Esophagus squamous epithelium (tissue), 5 donors: ENCODE results near the gene SLIT1. TPM values are rescaled to one million over a fixed set of nuclear protein-coding genes. Genes with fewer than 3 reads are reported as not detected.

Source experiments
- DNase-seq: peaks from one replicate; lab custom pipeline; 2025; lab: John Stamatoyannopoulos, UW
- H3K27ac ChIP-seq, 4 donors: fragments of 200-600 bp; sonication (generic); one replicate each; pipeline ENCODE4 v1.5.1; 2016 to 2019; ENCODE audit warnings: mild to moderate bottlenecking in 1 of 4
- H3K27me3 ChIP-seq, 4 donors: fragments of 200-600 bp; sonication (generic); 1 replicate in 3 of 4; 2 replicates in 1 of 4; pipeline versions ENCODE4 v1.5.1 to v1.6.0; 2017 to 2021; ENCODE audit warnings: antibody characterized with exemption in 1 of 4
- H3K36me3 ChIP-seq, 3 donors: fragments of 200-600 bp; sonication (generic); one replicate each; pipeline ENCODE4 v1.5.1; 2016 to 2019
- H3K4me1 ChIP-seq, 3 donors: fragments of 200-600 bp; sonication (generic); one replicate each; pipeline ENCODE4 v1.5.1; 2017 to 2019
- H3K4me3 ChIP-seq, 4 donors: fragments of 200-600 bp; sonication (generic); 1 replicate in 3 of 4; 2 replicates in 1 of 4; pipeline ENCODE4 v1.5.1; 2016 to 2019; ENCODE audit warnings: mild to moderate bottlenecking in 2 of 4, moderate library complexity in 1 of 4
- H3K9me3 ChIP-seq, 3 donors: fragments of 200-600 bp; sonication (generic); one replicate each; pipeline ENCODE4 v1.5.1; 2016 to 2019
- CTCF ChIP-seq, 6 experiments: fragments of 450-650 bp in 4 of 6; fragments of 200-600 bp in 2 of 6; sonication (generic) in 2 of 6; IDR thresholded peaks; one replicate each; pipeline ENCODE4 v1.5.1; 2016 to 2019; ENCODE audit warnings: antibody characterized with exemption in 6 of 6, mild to moderate bottlenecking in 4 of 6, moderate library complexity in 4 of 6
- POLR2A ChIP-seq, 4 donors: fragments of 450-650 bp; IDR thresholded peaks; one replicate each; pipeline ENCODE4 v1.6.1; 2017; ENCODE audit warnings: antibody characterized with exemption in 4 of 4, mild to moderate bottlenecking in 4 of 4, moderate library complexity in 3 of 4
- WGBS, 2 donors: methylation state at CpG; one replicate each; pipeline ENCODE4 v1.1.5; 2018; 5-methylcytosine and 5-hydroxymethylcytosine counted together
- intact Hi-C: fragments of 100-400 bp; cut with DNase I; formaldehyde crosslinking; loops from one replicate; pipeline ENCODE4 v1.15.0; 2022
- total RNA-seq, 4 donors: library from RNA; depleted of rRNA; stranded (reverse); fragments of >200 nt; gene quantifications; one replicate each; pipeline ENCODE4 v1.1.0, GENCODE V29; 2016
- donor health status: DM: yes; HTN: yes; CAD: no.

The SLIT1 gene
- total RNA-seq = not detected

DNA sequence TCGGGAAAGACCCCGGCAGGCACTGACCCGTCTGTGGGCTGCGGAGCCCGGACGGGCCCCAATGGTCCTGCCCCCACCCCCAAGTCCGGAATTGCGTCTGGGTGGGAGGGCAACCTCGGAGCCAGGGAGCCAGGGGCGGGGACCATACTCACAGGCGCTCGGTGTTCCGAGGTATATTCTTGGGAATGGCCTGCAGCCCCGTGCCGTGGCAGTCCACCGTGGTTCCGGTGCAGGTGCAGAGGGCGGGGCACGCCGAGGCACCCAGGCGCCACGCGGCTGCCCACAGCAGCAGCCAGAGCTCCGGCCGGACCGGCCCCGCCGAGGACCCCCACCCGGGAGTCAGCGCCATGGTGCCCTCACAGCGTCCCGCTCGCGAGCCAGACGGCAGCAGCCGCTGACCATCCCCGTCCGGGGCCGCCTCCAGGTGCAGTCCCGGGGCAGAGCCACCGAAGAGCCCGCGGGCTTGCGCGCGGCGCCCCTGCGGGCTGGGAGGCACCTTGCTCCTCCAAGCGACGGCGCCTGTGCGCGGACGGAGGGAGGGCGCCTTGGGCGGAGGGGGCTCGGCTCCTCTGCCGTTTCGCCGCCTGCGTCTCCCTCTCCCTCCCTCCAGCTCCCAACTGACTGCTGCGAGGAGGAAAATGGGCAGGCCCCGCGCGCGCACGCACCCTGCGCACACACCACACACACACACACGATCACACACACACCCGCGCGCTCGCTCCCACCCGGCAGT lies at the start of gene SLIT1:
Gene SLIT1 (minus strand): TSS at position 634 of the 733 bp plus-strand sequence. CDS start 285 bp downstream, at position 349.
- Histone ChIP-seq H3K4me1 (peaks cover 9 to 14% (median 12%) of the 10 kb centered on the region in 3 donors), H3K9me3 (no peaks in the 10 kb centered on the region), H3K27me3 (peaks cover 8 to 81% (median 11%) of the 10 kb centered on the region in 4 donors), H3K4me3 (peak within 1 kb of the TSS in 2 of 4 donors; percentile 20 to 50), H3K27ac (no peak within 1 kb of the TSS), H3K36me3 (no peaks in the 10 kb centered on the region)
- DNase-seq = no peak
- 0% methylated on average over 1 of the region's 74 CpGs; no CpG with 5 or more reads in 1 of the 2 donors for WGBS, 2 donors
- TF ChIP-seq CTCF (IDR thresholded peaks at IDR 0.05) (no peak), POLR2A (IDR thresholded peaks at IDR 0.05) (no peak)
- intact Hi-C loops = no loop called here

DNA sequence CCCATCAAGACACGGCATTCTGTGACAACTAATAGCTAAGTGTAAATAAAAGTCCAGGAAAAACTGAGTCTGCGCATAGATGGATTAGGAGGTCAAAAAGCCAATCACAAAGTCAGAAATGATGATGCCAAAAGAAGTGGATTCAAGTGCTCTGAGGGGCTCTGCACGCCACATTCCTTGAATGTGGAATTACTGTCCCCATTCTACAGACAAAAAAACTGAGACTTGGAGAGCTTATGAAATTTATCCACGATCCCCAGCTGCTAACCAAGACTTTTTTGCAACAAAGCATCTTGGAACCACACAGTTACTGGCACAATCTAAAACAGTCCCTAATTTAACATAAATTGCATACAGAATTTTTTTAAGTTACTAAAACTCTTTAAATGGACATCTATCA lies 49.6 kb upstream of the SLIT1 start:
- no peaks in the 10 kb centered on the region for H3K27me3 ChIP-seq
- no peak overlapping the region for H3K27ac ChIP-seq
- H3K36me3 ChIP-seq = peaks cover 0 to 50% (median 0%) of the 10 kb centered on the region in 3 donors
- H3K4me1 ChIP-seq = no peaks in the 10 kb centered on the region
- 88 to 95% methylated on average over 4 of the region's 4 CpGs for WGBS, 2 donors
- H3K9me3 ChIP-seq = no peaks in the 10 kb centered on the region
- H3K4me3 ChIP-seq = no peak overlapping the region
- intact Hi-C loops = no loop called here
- no peak for DNase-seq
- TF ChIP-seq CTCF (IDR thresholded peaks at IDR 0.05) (no peak), POLR2A (IDR thresholded peaks at IDR 0.05) (no peak)

DNA sequence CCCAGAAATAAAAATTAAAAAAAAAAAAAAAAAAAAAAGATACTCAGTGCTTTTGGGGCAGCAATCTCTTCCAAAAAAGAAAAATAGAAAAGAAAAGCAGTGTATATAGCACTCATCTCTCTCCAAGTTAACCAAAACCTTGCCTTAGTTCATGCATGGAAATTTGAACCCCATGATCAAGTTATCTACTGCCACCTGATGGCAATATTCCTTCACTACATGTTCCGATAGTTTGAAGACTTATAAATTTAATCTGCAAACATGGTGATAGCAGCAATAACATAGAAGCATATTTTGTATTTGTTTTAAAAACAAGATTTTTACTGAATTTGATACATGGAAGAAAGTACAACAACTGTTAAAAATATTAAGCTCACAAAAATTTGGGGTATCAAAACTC lies 48.6 kb upstream of the SLIT1 start:
- Histone ChIP-seq H3K27me3 (no peaks in the 10 kb centered on the region), H3K9me3 (no peaks in the 10 kb centered on the region), H3K4me3 (no peak overlapping the region), H3K36me3 (peaks cover 0 to 57% (median 0%) of the 10 kb centered on the region in 3 donors), H3K4me1 (no peaks in the 10 kb centered on the region), H3K27ac (no peak overlapping the region)
- intact Hi-C loops = no loop called here
- TF ChIP-seq CTCF (IDR thresholded peaks at IDR 0.05) (peak in 5 of 6 experiments; percentile 16 to 60 (median 46)), POLR2A (IDR thresholded peaks at IDR 0.05) (no peak)
- no peak for DNase-seq
- WGBS, 2 donors = 40 to 50% methylated on average over 1 of the region's 1 CpG

GRCh38 chr10:97230146-97230545 lies 44.4 kb upstream of the SLIT1 start:
- Histone ChIP-seq H3K4me1 (no peaks in the 10 kb centered on the region), H3K27me3 (no peaks in the 10 kb centered on the region), H3K27ac (no peak overlapping the region), H3K4me3 (no peak overlapping the region), H3K9me3 (no peaks in the 10 kb centered on the region), H3K36me3 (peaks cover 0 to 69% (median 3%) of the 10 kb centered on the region in 3 donors)
- no peak for TF ChIP-seq POLR2A (IDR thresholded peaks at IDR 0.05)
- TF ChIP-seq CTCF (IDR thresholded peaks at IDR 0.05) = no peak
- intact Hi-C loops = no loop called here
- no peak for DNase-seq
- 92 to 100% methylated on average over 1 of the region's 1 CpG for WGBS, 2 donors

GRCh38 chr10:97229322-97230015 lies 43.7 kb upstream of the SLIT1 start:
- Histone ChIP-seq H3K4me1 (no peaks in the 10 kb centered on the region), H3K27ac (no peak overlapping the region), H3K9me3 (no peaks in the 10 kb centered on the region), H3K27me3 (no peaks in the 10 kb centered on the region), H3K4me3 (no peak overlapping the region), H3K36me3 (peaks cover 0 to 73% (median 3%) of the 10 kb centered on the region in 3 donors)
- no peak for DNase-seq
- TF ChIP-seq CTCF (IDR thresholded peaks at IDR 0.05) (no peak), POLR2A (IDR thresholded peaks at IDR 0.05) (no peak)
- intact Hi-C loops = no loop called here
- 94 to 100% methylated on average over 1 of the region's 1 CpG for WGBS, 2 donors
